ENCODE data around the gene APBA3. TPM values are rescaled to one million over a fixed set of nuclear protein-coding genes. Genes with fewer than 3 reads are reported as not detected.

The APBA3 gene
- total RNA-seq, 1 donor from 2014 or later: 18.2 TPM

DNA sequence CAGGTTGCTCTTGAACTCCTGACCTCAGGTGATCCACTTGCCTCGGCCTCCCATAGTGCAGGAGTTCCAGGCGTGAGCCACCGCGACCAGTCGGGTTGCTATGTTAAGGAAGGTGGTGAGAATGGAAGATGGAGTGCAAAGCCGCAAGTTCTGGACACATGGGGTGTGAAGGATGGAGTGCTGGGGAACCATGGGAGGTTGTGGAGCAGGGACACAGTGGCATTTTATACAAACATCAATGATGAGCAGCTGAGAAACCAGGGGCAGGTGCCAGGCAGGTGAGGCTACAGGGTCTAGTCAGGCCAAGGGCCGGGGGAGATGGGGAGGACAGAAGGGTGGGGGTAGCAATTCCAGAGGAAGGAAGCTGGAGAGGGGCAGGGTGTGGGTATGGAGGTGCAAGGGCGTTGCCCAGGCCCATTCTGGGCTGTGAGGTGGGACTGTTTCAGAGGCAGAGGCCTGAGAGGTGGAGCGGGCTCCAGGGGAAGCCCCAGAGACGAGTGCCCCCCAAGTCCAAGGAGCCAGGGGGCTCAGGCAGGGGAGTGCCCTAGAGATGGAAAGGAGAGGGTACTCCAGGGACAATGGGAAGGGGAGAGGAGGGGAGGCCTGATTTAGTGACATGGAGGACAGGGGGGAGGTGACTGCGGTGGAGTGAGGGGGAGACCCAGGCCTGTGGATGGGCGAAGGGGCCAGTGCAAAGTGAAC, 12.5 kb upstream of the APBA3 start:
- no peak overlapping the region for H3K4me3 ChIP-seq
- TF ChIP-seq, protein P1, sequence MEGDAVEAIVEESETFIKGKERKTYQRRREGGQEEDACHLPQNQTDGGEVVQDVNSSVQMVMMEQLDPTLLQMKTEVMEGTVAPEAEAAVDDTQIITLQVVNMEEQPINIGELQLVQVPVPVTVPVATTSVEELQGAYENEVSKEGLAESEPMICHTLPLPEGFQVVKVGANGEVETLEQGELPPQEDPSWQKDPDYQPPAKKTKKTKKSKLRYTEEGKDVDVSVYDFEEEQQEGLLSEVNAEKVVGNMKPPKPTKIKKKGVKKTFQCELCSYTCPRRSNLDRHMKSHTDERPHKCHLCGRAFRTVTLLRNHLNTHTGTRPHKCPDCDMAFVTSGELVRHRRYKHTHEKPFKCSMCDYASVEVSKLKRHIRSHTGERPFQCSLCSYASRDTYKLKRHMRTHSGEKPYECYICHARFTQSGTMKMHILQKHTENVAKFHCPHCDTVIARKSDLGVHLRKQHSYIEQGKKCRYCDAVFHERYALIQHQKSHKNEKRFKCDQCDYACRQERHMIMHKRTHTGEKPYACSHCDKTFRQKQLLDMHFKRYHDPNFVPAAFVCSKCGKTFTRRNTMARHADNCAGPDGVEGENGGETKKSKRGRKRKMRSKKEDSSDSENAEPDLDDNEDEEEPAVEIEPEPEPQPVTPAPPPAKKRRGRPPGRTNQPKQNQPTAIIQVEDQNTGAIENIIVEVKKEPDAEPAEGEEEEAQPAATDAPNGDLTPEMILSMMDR (IDR thresholded peaks at IDR 0.05): no peak
- intact Hi-C loops (cut with DNase I): no loop called here
- H3K27ac ChIP-seq: no peak overlapping the region
- H3K36me3 ChIP-seq: peaks cover 6% of the 10 kb centered on the region
- no peaks in the 10 kb centered on the region for H3K4me1 ChIP-seq
- DNase-seq (no peak), ATAC-seq (no peak)
- H3K9me3 ChIP-seq: no peaks in the 10 kb centered on the region
- H3K27me3 ChIP-seq (ENCODE audit: low read depth): no peaks in the 10 kb centered on the region

DNA sequence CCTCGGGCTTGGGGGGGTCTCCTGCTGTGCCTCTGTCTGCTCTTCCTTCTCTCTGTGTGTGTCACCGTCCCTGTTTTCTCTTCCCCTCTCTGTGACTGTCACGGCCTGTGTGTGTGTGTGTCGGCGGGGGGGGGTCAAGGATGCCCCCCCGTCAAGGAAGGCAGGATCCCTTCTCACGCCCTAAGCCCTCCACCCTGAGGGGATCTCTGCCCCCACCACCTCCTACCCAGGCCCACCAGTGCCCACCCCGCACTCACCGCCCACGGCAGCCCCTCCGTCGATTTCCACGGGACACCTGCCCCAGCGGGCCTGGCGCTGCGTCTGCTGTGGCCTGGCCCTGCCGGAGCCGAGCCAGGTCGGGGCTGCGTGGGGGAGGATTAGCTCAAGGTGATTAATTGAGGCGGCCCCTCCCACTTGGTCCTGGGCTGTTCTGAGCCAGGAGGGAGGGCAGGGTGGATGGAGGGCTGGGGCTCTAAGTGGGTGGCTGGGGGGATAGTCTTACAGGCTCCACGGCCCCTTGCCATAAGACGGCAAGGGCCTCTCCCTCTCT, 10.5 kb upstream of the APBA3 start, which contains the start of gene RAX2:
Gene RAX2 (minus strand): TSS at position 323 of the 550 bp plus-strand sequence. CDS start 486 bp downstream, outside the sequence.
- Histone ChIP-seq H3K4me1 (no peaks in the 10 kb centered on the region), H3K36me3 (peaks cover 26% of the 10 kb centered on the region), H3K27me3 (ENCODE audit: low read depth) (no peaks in the 10 kb centered on the region), H3K27ac (no peak within 1 kb of the TSS), H3K4me3 (no peak within 1 kb of the TSS), H3K9me3 (no peaks in the 10 kb centered on the region)
- DNase-seq (no peak), ATAC-seq (no peak)
- intact Hi-C loops (cut with DNase I): no loop called here
- TF ChIP-seq, protein P1 (IDR thresholded peaks at IDR 0.05): no peak

DNA sequence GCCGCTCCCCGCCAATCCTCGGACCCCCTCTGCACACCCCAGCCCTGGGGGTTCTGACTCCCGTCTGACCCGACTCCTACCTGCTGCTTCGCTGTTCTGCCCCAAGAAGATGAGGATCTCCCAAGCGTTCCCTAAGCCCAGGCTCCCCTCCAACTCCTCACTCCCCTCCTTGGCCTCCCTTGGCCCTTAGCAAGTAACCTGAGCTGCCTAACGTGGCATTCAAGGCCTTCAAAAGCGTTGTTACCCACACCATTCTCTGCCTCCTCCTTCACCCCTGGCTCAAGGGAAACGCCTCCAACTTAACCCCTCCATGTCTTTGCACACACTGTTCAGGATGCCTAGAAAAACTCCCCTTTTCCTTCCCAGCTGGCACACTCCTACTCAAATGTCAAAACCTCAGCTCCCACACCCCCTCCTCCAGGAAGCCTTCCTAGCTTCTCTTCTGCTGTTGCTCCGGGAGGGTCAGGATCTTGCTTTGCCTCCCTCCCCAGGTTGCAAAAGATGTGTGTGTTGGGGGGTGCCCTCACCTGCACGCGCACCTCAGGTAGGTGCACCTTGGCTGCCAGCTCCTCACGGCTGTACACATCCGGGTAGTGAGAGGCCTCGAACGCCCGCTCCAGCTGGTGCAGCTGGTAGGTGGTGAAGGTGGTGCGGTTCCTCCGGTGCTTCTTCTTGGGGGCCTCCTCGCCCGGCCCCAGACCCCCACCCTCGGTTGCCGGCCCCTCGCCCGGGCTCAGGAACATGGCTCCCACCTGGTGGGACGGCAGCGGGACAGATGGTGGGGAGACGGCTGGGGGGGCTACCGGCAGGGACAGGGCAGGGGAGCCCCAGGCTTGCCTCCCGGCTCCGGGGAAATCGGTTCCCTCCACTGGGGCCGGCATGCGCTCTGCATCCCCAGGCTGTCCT, 9.8 kb upstream of the APBA3 start:
- Histone ChIP-seq H3K36me3 (peaks cover 34% of the 10 kb centered on the region), H3K27me3 (ENCODE audit: low read depth) (no peaks in the 10 kb centered on the region), H3K27ac (no peak overlapping the region), H3K4me1 (no peaks in the 10 kb centered on the region), H3K9me3 (no peaks in the 10 kb centered on the region), H3K4me3 (no peak overlapping the region)
- intact Hi-C loops (cut with DNase I): no loop called here
- DNase-seq: no peak
- TF ChIP-seq, protein P1 (IDR thresholded peaks at IDR 0.05): no peak
- no peak for ATAC-seq

DNA sequence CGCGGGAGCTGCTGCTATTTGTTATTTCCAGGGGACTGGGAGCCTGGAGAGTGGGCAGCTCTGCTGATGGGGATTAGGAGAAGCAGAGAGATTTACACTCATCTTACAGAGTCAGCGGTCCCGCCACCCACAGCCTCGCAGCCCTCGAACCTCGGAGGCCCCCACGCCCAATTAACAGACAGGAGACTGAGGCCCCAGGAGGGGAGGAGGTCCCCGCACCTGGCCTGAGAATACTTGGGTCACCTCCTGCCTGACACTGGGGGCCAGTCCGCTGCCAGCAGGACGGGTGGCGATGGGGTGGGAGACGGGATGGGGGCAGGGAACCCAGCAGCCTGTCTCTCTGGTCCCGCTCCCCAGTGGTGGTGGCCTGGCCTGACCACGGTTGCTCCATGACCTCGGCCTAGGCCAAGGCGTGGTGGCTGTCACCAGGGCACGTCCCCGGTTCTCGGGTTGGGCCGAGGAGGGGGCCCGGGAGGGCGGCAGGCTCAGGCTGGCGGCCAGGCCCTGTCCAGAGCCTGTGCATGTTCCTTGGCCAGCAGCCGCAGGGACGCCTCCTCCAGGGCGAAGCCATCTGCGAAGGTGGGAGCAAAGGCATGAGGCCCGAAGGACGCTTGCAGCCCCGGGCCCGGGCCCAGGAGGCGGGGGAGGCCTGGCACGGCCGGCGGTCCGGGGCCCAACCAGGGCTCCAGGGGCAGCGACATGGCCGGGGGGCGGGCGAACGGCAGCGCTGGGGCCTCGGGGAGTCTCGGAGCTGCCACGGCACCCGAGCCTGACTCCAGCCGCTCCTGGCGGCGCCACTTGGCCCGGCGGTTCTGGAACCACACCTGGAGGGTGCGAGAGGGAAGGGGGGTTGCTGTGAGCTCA, 8.9 kb upstream of the APBA3 start:
- Histone ChIP-seq H3K27me3 (ENCODE audit: low read depth) (no peaks in the 10 kb centered on the region), H3K27ac (no peak overlapping the region), H3K4me3 (no peak overlapping the region), H3K4me1 (no peaks in the 10 kb centered on the region), H3K9me3 (no peaks in the 10 kb centered on the region), H3K36me3 (peaks cover 42% of the 10 kb centered on the region)
- ATAC-seq: no peak
- no peak for DNase-seq
- intact Hi-C loops (cut with DNase I): no loop called here
- TF ChIP-seq, protein P1 (IDR thresholded peaks at IDR 0.05): no peak

DNA sequence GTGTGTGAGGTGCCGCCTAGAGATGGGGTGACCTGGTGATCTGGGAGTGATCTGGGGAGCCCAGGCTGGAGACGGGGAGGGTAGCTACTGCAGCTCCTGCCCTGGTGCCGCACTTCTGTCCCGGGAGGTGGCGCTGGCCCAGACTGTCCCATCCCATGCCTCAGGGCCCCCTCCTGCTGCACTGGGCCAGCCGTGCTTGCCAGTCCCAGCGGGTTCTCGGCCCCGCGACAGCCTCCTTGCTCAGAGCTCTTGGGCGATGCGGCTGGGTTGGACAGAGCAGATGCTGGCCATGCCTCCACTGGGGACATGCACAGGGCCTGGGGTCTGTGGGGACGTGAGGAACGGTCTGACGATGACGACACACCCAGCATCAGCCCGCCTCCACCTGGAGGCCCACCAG, 8.0 kb upstream of the APBA3 start:
- no peak overlapping the region for H3K27ac ChIP-seq
- H3K4me3 ChIP-seq: no peak overlapping the region
- no peaks in the 10 kb centered on the region for H3K4me1 ChIP-seq
- peaks cover 47% of the 10 kb centered on the region for H3K36me3 ChIP-seq
- DNase-seq (no peak), ATAC-seq (no peak)
- no peaks in the 10 kb centered on the region for H3K27me3 ChIP-seq (ENCODE audit: low read depth)
- H3K9me3 ChIP-seq: no peaks in the 10 kb centered on the region
- intact Hi-C loops (cut with DNase I): no loop called here
- TF ChIP-seq, protein P1 (IDR thresholded peaks at IDR 0.05): no peak
